AG04449 (cell line): Measurements from ENCODE around the gene ZBTB7C.

ENCODE experiments used
- CTCF ChIA-PET: fragments of 350-600 bp; formaldehyde crosslinking; extraction: SDS; loops from one replicate; lab custom pipeline; 2021; ENCODE audit warnings: antibody characterized with exemption; lab: Yijun Ruan, JAX
- POLR2A ChIA-PET: fragments of 400-600, 350-600 bp; formaldehyde crosslinking; extraction: SDS; loops from one replicate; lab custom pipeline; 2020; ENCODE audit warnings: antibody characterized with exemption, inconsistent platforms; lab: Yijun Ruan, JAX
- DNase-seq: peaks from one replicate; pipeline ENCODE4 v3.0.0-alpha.2; 2010; ENCODE audit warnings: low read depth, low spot score
- H3K4me3 ChIP-seq: 2 replicates; pipeline ENCODE4 v1.5.1; 2011; ENCODE audit warnings: low read depth, mild to moderate bottlenecking, control low read depth, low read length
- TF ChIP-seq, protein P1 (sequence below): IDR thresholded peaks from one replicate; pipeline ENCODE4 v1.5.1; 2011; ENCODE audit warnings: mild to moderate bottlenecking, moderate library complexity, low read length, control low read depth, inconsistent platforms; ENCODE audit not compliant: insufficient read depth; ENCODE audit errors: missing control alignments

Gene ZBTB7C

DNA sequence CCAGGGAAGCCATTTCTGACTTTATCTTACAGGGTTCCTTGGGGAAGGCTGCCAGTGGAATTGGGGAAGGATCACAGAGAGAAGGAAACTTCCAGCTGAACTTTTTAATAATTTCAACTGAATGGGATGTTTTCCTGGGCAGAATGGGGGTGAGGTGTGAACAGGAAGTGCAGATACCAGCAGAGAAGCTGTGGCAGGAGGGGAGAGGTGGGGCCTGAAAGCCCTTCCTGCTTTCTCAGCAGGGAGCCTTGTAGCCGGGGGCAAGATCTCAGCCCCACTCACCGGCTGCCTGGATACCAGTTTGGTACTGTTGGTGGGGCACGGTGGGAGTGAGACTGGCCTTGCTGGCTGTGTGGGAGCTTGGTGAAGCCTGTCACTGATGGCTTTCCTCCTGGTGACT lies 170.5 kb downstream of the ZBTB7C start:
- TF ChIP-seq, protein P1, sequence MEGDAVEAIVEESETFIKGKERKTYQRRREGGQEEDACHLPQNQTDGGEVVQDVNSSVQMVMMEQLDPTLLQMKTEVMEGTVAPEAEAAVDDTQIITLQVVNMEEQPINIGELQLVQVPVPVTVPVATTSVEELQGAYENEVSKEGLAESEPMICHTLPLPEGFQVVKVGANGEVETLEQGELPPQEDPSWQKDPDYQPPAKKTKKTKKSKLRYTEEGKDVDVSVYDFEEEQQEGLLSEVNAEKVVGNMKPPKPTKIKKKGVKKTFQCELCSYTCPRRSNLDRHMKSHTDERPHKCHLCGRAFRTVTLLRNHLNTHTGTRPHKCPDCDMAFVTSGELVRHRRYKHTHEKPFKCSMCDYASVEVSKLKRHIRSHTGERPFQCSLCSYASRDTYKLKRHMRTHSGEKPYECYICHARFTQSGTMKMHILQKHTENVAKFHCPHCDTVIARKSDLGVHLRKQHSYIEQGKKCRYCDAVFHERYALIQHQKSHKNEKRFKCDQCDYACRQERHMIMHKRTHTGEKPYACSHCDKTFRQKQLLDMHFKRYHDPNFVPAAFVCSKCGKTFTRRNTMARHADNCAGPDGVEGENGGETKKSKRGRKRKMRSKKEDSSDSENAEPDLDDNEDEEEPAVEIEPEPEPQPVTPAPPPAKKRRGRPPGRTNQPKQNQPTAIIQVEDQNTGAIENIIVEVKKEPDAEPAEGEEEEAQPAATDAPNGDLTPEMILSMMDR, result no peak
- H3K4me3 ChIP-seq, result no peak overlapping the region
- no peak for DNase-seq
- ChIA-PET CTCF (interaction anchor here (2.0 kb wide), 1 partner anchor 8 kb away, joined by 5 read pairs; no protein-coding TSS in a partner anchor), POLR2A (no interaction called here)

DNA sequence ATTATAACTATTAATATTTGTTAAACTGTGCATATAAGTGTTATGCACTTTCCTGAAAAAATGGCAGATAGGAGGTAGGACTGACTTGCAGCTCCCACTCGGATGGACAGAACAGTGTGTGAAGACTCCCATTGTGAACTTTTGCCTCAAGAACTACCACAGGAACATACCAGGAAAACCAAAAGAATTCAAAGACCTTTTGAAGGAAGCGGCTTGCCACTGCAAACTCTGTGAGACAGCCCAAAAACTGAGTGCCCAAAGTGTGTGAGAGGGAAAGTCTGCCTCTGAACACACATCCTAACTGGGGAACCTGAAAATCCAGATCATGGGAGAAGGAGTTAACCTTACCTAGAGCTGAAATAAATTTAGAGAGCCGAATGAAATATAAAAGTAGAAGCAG lies 171.0 kb downstream of the ZBTB7C start:
- no peak overlapping the region for H3K4me3 ChIP-seq
- no peak for DNase-seq
- ChIA-PET POLR2A (no interaction called here), CTCF (interaction anchor here (2.0 kb wide), 1 partner anchor 8 kb away, joined by 5 read pairs; no protein-coding TSS in a partner anchor)
- TF ChIP-seq, protein P1, result no peak

DNA sequence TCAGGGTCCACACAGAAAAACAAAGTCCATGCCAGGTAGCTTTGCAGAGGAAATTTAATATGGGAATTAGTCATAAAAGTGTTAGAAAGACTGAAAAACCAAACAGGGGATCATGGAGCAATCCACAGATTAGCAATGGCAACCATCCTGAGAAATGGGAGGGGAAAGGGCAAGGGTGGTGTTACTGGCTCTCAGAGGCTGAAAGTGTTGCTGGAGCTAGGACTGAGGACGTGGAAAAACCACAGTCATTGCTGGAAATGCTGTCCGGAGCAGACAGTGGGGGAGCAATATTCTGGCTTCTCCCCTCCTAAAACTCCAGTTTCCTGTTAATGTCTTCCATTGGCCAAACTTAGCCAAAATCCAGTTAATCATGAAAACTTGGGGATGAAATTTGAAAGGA lies 172.4 kb downstream of the ZBTB7C start:
- H3K4me3 ChIP-seq, result no peak overlapping the region
- no peak for DNase-seq
- TF ChIP-seq, protein P1, result no peak
- ChIA-PET CTCF (no interaction called here), POLR2A (no interaction called here)

DNA sequence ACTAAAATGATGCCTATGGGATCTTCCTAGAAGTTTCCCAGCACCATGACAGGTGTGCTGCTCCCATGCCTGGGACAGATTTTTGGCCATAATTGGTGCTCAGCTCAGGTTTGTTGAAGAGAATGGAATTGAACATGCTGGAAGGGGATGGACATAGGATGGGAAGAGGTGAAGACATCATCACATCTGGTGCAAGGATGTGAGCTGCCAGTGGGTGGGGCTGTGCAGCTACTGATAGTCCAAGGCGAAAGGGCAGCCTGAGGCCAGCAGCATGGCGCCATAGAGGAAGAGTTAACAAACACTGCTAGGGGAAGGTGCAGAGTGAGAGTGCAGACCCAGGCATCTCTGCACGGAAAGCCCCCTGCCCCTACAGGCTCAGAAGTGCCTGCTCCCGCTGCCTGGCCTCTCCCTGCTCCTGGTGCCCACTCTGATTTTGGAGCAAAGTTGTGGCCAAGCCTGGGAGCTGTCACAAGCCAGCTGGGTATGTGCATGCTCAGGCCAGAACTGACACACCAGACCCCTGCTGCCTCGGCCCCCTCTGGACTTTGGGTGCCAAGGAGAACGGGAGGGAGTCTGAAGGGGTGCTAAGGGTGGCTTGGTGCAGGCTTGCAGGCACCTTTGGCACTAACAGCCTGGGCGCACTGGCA lies 178.6 kb downstream of the ZBTB7C start:
- ChIA-PET CTCF (interaction anchor here (0.8 to 4.3 kb wide), 12 partner anchors 8 to 238 kb away, joined by 3 to 78 read pairs (median 4); no protein-coding TSS in a partner anchor), POLR2A (no interaction called here)
- H3K4me3 ChIP-seq, result no peak overlapping the region
- TF ChIP-seq, protein P1, result peak; percentile 60
- DNase-seq, result no peak

DNA sequence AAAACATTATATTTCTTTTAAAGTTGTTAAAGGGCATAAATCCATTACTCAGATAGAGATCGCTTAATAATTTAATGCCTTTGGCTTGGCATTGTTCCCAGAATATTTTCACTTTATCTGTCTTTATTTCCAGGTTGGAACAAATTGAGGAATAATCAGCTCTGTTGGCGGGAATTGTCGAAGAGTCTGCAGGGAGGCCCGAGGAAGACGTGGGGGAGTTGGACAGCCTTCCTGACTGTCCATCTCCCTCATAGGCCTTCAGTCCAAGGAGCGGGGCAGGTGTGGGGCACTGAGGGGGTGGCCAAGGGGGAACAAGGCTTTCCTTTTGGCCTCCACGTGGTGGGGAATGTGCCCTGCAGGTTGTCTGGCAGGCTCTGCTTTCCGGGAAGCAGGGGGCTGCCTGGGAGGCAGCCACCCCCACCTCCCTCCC lies 179.6 kb downstream of the ZBTB7C start:
- TF ChIP-seq, protein P1, result no peak

DNA sequence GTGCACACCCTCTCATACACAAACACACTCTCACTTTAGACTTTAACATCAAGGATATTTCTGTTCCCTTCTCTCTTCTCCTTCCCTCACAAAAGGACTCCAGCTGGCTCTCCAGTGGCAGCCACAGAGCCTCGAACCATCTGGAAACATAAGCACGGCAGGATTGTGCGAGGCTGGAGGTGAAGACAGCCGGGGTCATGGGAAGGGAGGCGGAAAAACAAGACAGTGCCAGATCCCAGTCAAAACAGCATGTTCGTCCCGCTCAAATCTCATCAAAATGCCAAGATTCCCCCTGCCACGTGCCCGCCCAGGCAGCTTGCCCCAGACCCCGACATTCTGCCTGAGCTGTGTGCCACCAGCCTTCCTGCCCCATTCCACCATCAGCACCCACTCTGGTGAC lies 180.3 kb downstream of the ZBTB7C start:
- ChIA-PET CTCF (interaction anchor here (1.1 to 4.3 kb wide), 3 partner anchors 120 to 218 kb away, joined by 3 to 78 read pairs (median 6); no protein-coding TSS in a partner anchor), POLR2A (no interaction called here)
- H3K4me3 ChIP-seq, result no peak overlapping the region
- TF ChIP-seq, protein P1, result no peak
- no peak for DNase-seq

More for the DNA sequence above, 179.6 kb downstream of the ZBTB7C start:
- POLR2A ChIA-PET, result no interaction called here
- CTCF ChIA-PET, result interaction anchor here (0.8 to 4.3 kb wide), 9 partner anchors 11 to 235 kb away, joined by 3 to 78 read pairs (median 3); no protein-coding TSS in a partner anchor
- DNase-seq, result no peak
- no peak overlapping the region for H3K4me3 ChIP-seq
